ENCODE measurements around the gene HOXA4.

The HOXA4 gene

GRCh38 chr7:27130540-27131389 is at the start of gene HOXA4:
HOXA4 (minus strand) TSS chr7:27130757; CDS start chr7:27130733, 24 bp downstream.
- peak; percentile 45 to 56 for DNase-seq (ENCODE audit: low read depth in 2 of 2)

- peak in 1 of 2 donors; percentile 36 for DNase-seq (ENCODE audit: low read depth in 2 of 2)
Measured at GRCh38 chr7:27179503-27180430, 49.2 kb upstream of the HOXA4 start.

GRCh38 chr7:27179030-27179429 is 48.5 kb upstream of the HOXA4 start:
- no peak for DNase-seq (ENCODE audit: low read depth in 2 of 2)

- no peak for DNase-seq (ENCODE audit: low read depth in 2 of 2)
Measured at GRCh38 chr7:27178366-27178765, 47.8 kb upstream of the HOXA4 start.

- no peak for DNase-seq (ENCODE audit: low read depth in 2 of 2)
Measured at GRCh38 chr7:27177795-27178320, 47.3 kb upstream of the HOXA4 start.

GRCh38 chr7:27176962-27177794 is 46.6 kb upstream of the HOXA4 start:
- DNase-seq (ENCODE audit: low read depth in 2 of 2) = no peak

- no peak for DNase-seq (ENCODE audit: low read depth in 2 of 2)
Measured at GRCh38 chr7:27176524-27176845, 45.9 kb upstream of the HOXA4 start.

GRCh38 chr7:27175626-27176523 is 45.3 kb upstream of the HOXA4 start:
- no peak for DNase-seq (ENCODE audit: low read depth in 2 of 2)

GRCh38 chr7:27174874-27175625 is 44.5 kb upstream of the HOXA4 start:
- DNase-seq (ENCODE audit: low read depth in 2 of 2) = no peak

- DNase-seq (ENCODE audit: low read depth in 2 of 2) = no peak
Measured at GRCh38 chr7:27173956-27174873, 43.7 kb upstream of the HOXA4 start, which contains the start of gene HOXA10. HOXA10 (minus strand) TSS chr7:27174320; CDS start chr7:27174306, 14 bp downstream.

GRCh38 chr7:27173511-27173955 is 43.0 kb upstream of the HOXA4 start:
- DNase-seq (ENCODE audit: low read depth in 2 of 2) = no peak

- no peak for DNase-seq (ENCODE audit: low read depth in 2 of 2)
Measured at GRCh38 chr7:27172823-27173510, 42.4 kb upstream of the HOXA4 start.

- DNase-seq (ENCODE audit: low read depth in 2 of 2) = no peak
Measured at GRCh38 chr7:27172315-27172774, 41.8 kb upstream of the HOXA4 start.

- DNase-seq (ENCODE audit: low read depth in 2 of 2) = no peak
Measured at GRCh38 chr7:27171637-27172314, 41.2 kb upstream of the HOXA4 start.

GRCh38 chr7:27171325-27171636 is 40.7 kb upstream of the HOXA4 start:
- no peak for DNase-seq (ENCODE audit: low read depth in 2 of 2)

- no peak for DNase-seq (ENCODE audit: low read depth in 2 of 2)
Measured at GRCh38 chr7:27170426-27171324, 40.1 kb upstream of the HOXA4 start.
